GM18873 (cell line): ENCODE results near the gene AHCY.
"Not testable (repeated sequence)": the region's sequence is repeated elsewhere in the genome, so short reads cannot be mapped to it uniquely, and the experiment has no call there.

ENCODE experiments used
- ATAC-seq: cut with Tn5 transposase; IDR thresholded peaks from one replicate; pipeline ENCODE4 v1.9.1; 2021; ENCODE audit warnings: mild to moderate bottlenecking, moderate library complexity, moderate number of reproducible peaks; ENCODE audit not compliant: unreplicated experiment, low FRiP score

The AHCY gene

DNA sequence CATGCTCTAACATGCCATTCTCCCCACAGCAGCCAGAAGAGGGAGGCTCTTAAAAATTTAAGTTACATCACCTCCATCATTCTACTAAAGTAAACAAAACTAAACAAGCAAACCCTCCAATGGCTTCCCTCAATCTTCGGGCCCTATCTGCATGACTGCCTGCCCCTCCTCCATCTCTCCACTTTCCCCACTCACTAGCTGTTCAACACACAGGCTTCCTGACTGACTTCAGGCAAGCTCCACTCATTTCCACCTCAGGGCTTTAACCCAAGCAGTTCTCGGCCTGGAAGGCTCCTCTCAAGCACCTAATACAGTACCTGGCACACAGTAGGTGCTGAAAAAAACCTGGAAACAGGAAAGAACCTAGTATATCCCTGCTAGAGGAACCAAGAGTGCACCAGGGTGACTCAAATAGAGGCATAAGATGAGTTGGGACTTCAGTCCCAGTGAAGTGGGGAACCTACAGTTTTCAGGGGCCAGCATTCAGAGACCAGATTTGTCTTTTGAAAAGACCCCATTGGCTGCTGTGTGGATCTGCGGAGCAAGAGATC is 2.8 kb downstream of the AHCY start:
- ATAC-seq, result no peak

DNA sequence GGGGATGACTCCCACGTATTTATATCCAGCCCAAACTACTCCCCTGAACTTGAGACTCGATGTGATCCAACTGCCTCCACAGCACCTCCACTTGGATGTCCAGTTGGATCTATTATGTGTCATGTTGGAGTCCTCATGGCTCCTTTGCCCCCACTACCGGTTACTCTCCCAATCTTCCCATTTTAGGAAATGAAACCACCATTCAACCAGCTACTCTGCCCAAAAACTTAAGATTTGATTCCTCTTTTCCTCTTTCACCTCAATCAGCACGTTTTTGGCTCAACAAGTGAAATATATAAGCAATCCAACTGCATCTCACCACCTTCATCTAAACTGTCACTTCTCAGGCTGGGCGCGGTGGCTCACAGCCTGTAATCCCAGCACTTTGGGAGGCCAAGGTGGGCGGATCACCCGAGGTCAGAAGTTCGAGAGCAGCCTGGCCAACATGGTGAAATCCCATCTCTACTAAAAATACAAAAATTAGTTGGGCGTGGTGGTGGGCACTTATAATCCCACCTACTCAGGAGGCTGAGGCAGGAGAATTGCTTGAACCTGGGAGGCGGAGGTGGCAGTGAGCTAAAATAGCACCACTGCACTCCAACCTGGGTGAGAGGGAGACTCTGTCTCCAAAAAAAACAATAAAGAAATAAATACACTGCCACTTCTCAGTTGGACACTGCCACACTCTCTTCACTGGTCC is 3.4 kb downstream of the AHCY start:
- no peak for ATAC-seq

DNA sequence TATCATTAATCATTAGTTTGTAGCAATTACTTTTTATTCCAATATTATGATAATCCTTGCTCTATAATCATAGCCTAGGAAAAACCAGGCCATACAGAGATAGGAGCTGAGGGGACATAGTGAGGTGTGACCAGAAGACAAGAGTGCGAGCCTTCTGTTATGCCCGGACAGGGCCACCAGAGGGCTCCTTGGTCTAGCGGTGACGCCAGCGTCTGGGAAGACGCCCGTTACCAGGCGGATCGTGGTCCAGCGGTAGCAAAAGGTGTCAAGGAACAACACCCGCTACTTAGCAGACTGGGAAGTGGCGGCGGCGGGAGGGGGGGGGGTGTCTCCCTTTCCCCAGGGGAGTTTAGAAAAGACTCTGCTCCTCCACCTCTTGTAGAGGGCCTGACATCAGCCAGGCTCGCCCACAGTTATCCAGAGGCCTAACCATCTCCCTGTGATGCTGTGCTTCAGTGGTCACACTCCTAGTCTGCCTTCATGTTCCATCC is 4.8 kb downstream of the AHCY start:
- ATAC-seq, result not testable (repeated sequence)

DNA sequence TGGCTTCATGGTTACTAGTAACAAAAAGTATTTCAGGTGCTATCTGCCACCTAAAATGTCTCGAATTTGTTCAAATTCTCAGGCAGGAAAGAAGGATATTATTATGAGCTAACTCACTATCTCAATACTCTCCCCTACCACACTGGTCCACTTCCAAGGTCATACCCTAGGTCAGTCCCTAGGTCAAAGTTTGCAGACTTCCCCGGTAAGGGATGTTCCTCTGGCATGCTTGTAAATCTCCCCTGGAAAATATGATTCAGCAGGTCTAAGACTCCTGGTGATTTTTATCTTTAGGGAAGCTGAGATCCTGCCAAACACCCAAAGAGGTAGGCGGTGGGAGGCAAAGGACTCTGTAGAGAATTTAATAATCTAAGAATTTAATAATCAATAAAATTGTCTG is 6.7 kb downstream of the AHCY start:
- ATAC-seq, result no peak

DNA sequence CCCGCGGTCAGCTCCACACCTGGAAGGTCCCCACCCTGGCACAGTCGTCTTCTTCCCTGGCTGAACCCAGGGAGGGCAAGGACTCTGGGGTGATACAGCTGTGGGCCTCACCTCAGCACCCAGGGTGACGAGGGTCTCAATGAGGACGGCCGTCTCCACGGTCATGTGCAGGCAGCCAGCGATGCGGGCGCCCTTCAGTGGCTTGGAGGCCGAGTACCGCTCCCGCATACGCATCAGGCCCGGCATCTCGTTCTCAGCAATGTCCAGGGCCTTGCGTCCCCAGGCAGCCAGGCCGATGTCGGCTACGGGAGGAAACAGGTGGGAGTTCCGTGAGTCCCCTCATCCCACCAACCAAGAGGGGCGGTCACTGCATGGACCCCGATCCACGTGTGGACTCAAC is 7.9 kb downstream of the AHCY start:
- ATAC-seq, result no peak

DNA sequence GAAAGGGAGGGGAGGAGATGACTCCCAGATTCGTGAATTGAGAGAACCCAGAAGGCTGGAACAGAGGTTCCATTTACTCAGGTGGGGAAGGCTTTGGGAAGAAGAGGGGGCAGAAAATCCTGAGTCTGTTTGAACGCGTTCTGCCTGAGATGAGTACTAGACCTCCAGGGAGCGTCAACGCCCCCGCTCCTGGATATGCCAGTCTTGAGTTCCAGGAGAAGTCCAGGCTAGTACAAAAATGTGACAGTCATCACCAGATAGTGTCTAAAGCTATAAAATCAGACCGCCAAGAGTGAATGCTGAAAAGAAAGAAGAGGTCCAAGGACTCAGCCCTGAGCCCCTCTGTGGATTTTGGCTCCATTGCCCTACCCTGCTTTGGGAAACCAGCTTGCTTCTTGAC is 8.6 kb downstream of the AHCY start:
- ATAC-seq, result no peak

DNA sequence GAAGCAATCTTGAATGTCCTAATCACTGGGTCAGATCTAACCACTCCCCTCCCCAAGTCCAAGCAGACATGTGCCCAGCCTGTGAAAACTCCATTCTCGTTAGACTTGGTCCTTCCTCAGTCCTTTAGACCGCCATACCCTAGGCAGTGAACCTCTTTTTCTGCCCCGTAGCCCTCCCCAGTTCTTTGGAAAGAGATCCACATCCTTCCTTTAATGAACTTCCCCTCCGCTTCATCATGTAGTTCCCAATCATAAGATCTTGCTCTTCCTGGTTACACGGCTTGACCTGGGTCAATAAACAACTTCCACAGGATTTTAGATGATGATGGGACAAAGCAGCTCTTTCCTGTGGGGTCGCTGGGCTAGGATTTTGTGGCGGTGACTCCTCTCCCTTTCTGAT is 9.6 kb downstream of the AHCY start:
- no peak for ATAC-seq

DNA sequence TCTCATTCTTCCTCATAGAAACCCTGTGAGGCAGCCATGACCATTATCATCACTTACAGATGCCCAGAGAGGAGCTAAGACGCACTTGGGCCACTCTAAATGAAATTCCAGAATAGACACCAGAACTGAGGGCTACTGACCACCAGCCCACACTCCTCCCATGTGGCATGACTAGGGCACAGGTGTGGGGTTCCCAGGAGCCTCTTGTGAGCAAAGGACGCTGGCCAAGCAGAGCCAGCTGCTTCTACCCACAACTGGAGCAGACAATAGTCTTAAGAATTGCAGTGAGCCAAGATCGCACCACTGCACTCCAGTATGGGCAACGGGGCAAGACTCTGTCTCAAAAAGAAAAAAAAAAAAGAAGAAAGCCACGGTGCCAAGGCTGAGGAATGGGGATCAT is 10.0 kb downstream of the AHCY start:
- ATAC-seq, result no peak

DNA sequence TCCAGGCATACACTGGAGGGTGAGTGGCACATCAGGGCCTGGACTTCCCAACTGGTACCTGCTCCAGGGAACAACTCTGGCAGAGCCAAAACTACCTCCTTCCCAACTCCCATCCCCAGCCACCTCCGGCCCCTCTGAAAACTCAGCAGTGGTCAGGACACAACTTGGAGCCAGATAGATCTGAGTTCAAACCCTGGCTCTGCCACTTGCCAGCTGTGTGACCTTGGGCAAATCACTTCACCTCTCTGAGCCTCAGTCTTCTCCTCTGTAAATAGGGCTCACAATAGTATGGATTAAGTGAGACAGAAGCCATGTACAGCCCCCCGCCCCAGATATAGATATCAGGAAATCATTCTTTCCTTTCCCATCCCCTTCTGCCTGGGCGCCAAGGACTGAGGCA is 10.7 kb downstream of the AHCY start:
- ATAC-seq, result no peak

DNA sequence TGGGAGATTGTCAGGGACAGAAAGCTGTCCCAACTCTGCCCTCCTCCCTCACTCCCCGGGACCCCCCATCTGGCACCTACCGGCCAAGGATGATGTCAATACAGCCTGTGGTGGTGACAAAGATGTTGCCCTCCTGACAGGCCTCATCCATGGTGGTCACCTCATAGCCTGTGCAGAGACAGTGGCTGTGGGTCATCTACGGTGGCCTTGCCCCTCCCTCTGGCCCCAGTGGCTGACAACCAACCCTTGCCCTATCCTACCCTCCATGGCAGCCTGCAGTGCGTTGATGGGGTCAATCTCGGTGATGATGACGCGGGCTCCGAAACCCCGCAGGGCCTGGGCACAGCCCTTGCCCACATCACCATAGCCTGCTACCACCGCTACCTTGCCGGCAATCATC is 12.7 kb downstream of the AHCY start:
- ATAC-seq, result no peak

DNA sequence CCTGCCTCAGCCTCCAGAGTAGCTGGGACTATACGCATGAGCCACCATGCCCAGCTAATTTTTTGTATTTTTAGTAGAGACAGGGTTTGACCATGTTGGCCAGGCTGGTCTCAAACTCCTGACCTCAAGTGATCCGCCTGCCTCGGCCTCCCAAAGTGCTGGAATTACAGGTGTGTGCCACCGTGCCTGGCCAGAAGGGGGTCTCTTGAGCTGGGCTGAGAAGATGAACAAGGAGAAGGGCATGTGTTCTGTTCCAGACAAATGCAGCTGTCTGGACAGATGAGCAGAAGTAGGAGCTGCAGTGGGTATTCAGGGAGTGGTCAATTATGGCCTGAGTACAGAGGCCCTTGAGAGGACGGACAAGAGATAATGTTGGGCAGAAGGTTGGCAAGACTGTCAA is 15.7 kb downstream of the AHCY start:
- ATAC-seq, result not testable (repeated sequence)

DNA sequence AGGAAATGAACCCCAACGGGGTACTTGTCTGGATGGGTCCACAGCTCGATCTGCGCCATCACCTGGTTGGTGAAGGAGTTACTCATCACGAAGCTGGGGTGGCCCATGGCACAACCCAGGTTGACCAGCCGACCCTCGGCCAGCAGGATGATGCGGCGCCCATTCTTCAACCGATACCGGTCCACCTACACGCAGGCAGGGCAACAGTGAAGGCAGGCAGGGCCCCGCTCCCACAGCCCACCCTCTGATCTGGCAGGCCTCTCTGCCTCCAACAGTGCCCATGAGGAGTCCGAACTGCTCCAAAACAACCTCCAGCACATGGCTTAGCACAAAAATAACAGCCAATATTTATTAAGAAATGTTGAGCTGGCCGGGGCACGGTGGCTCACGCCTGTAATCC is 17.7 kb downstream of the AHCY start:
- no peak for ATAC-seq

DNA sequence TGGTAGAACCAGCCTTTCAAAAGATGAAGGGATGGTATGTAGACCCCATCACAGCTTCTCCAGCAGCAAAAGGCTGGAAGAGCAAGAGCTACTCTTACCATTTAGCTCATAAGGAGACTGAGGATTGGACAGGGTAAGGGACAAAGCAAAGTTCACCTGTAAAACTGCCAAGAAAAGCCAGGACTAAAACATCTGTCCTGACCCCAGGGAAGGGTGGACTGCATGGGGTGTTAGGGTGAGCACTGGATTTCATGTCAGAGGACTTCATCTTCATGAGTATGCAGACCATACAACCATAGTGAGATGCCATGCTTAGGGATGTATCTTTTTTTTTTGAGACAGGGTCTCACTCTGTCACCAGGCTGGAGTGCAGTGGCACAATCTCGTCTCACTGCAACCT is 19.3 kb downstream of the AHCY start:
- no peak for ATAC-seq

DNA sequence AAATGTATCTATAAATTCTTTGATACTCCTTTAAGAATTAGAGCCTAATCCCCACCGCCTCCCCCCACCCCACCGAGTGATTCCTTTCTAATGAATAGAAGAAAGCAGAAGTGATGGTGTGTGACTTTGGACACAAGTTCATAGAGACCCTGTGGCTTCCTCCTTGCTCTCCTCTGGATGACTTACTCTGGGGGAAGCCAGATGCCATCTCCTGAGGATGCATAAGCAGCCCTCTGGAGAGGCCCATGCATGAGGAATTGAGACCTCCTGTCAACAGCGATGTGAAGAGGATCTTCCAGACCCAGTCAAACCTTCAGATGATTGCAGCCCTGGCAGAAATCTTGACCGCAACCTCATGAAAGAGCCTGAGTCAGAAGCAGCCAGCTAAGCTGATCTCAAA is 21.1 kb downstream of the AHCY start:
- no peak for ATAC-seq

DNA sequence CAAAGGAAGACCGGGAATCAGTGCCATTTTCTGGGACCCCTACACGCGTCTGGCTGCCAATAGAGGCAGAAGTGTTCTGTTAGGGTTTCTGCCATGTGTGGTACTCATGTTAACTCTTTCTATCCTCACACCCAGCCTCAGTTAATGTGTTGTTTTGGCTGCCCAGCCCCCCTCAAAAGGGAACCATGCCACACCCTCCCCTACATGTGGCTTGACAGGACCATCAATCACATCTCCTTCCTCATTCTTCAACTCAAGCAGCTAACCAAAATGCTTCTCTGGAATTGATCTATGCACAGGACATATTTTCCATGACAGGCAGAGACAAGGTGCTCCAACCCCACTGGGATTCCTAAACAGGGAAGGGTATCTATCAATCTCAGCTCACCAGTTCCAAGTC is 22.0 kb downstream of the AHCY start:
- ATAC-seq, result no peak

DNA sequence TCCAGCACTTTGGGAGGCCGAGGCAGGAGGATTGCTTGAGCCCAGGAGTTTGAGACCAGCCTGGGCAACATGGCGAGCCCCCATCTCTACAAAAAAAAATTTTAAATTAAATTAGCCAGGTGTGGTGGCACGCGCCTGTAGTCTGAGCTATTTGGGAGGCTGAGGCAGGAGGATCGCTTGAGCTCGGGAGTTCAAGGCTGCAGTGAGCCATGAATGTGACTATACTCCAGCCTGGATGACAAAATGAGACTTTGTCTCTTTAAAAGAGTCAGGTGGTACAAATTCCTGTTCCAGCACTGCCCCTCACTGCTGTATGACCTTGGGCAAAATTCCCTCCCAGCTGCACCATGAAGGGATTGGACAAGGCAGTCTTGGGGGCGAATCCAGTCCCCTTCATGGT is 28.5 kb downstream of the AHCY start:
- no peak for ATAC-seq

DNA sequence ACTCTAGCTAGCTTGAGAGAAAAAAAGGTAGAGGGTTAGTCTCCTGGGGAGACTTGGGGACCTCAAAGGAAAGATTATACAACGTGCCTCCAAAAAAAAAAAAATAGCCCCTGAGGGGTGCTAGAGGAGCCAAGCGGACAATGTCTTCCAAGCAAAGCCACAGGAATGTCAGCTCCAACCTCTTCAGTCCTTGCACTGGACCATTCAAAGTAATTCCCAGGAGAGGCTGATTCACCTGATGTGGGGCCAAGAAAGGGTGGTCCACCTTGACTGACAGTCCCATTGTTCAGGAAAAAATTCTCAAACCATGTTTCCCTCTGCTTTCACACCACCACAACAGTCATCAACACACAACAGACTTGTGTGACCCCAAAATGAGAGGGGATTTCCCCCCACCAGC is 31.2 kb downstream of the AHCY start:
- no peak for ATAC-seq

DNA sequence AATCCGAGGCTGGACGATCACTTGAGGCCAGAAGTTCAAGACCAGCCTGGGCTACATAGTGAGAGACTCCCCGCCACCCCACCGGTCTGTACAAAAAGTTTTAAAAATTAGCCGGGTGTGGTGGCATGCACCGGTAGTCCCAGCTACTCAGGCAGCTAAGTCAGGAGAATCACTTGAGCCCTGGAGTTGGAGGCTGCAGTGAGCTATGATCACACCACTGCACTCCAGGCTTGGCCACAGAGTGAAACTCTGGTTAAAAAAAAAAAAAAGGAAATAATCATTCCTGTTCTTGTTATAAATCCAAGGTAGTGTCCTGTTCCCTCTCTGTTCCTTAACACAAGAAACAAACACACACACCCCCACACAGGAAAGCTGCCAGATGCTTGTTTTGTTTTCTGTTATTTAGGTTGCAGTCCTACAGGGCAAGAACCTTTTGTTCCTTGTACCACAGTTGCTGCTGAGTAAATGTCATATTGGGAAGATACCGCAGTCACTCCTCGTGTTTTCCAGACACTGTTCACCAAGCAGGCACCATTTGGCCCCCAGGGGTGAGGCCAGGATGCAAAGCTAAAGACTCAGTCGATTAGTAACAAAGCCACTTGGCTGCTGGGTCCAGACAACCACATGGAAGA is 33.0 kb downstream of the AHCY start:
- no peak for ATAC-seq

DNA sequence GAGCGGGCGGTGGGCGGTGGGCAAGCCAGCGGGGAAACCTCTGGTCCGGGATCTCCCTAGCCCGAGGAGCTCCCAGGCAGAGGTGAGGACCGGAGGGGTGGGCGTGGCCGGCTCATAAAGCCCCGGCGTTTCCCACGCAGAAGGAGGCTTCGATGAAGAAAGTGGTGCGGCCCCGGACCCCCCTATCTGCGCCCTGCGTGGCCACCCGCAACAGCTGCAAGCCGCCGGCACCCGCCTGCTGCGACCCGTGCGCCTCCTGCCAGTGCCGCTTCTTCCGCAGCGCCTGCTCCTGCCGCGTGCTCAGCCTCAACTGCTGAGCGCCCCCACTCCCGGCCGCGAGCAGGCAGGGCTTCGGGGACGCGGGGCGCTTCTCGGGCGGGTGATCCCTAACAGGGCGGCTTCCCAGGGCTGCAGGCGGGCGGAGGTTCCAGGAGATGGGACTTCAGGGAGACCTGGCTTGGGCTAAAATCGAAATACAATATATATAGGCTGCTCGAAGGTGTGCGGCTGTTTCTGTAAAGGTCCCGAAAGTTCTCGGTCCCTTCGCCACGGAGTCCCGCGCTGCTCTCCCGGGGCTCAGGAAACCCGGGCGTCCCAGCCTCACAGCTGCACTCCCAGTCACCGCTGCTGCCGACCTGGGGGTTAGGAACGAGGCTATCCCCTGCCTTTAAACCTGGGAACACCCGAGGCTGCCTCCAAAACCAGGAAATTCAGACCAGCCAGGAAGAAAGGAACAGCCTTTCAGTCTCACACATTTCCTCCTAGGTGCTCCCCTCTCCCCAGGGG is 34.1 kb downstream of the AHCY start:
- no peak for ATAC-seq

DNA sequence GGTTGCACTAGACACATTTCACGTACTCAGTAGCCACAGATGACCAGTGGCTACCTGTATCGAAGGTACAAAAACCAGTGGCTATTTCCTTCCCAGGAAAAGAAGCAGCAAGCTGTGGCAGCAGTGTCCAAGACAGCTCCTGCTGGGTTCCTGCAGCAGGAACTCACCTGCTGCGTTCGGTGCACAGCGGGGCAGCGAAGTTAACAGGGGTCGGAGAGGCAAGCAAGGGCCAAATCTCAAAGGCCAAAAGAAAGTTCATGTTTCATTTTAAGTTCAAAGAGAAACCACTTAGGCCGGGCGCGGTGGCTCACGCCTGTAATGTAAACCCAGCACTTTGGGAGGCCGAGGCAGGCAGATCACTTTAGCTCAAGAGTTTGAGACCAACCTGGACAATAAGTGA is 35.0 kb downstream of the AHCY start:
- no peak for ATAC-seq

DNA sequence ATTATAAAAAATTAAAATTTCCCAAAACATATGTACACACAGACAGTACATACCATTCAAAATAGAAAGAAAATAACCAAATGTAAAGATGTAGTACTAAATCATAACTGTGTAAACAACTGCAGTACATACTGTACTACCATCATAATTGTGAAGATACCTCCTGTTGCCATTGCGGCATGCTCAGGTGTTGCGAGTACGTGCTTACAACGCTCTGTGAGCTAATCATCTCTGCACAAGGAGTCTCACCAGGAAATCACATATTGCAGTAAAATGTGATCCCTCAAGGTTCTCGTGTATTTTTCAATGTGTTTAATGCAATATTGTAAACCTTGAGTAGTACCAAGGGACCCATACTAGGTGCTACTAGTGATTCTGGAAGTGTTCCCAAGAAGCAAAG is 39.0 kb downstream of the AHCY start:
- ATAC-seq, result no peak
